Bronchial epithelial cell (primary cell): Measurements from ENCODE around the gene SCAMP2. TPM values are rescaled to one million over a fixed set of nuclear protein-coding genes. Genes with fewer than 3 reads are reported as not detected.

Experiments
- DNase-seq: peaks from one replicate; pipeline ENCODE4 v3.0.0-alpha.2; 2010; ENCODE audit warnings: low read depth
- FAIRE-seq: peaks from 2 replicates; lab custom pipeline; 2011; peaks lifted over from hg19 to GRCh38; lab: Jason Lieb, UNC
- H3K27me3 ChIP-seq: 2 replicates; pipeline ENCODE4 v1.5.1; 2011; ENCODE audit warnings: low read length; ENCODE audit not compliant: control insufficient read depth, insufficient read depth
- H3K36me3 ChIP-seq: 2 replicates; pipeline ENCODE4 v1.5.1; 2011; ENCODE audit warnings: low read length; ENCODE audit not compliant: control insufficient read depth, insufficient read depth
- H3K4me3 ChIP-seq: 2 replicates; pipeline ENCODE4 v1.5.1; 2011; ENCODE audit warnings: mild to moderate bottlenecking, low read depth, low read length, control low read depth
- total RNA-seq: library from RNA; depleted of rRNA; stranded (reverse); fragments of >200 nt; gene quantifications from 2 replicates; pipeline ENCODE4 v1.2.1, GENCODE V29; 2014
- TF ChIP-seq, protein P1 (sequence below): IDR thresholded peaks from 2 replicates; pipeline ENCODE4 v1.5.1; 2011; ENCODE audit warnings: mild to moderate bottlenecking, moderate library complexity, low read length, control low read depth, inconsistent platforms; ENCODE audit not compliant: insufficient read depth, severe bottlenecking

Gene SCAMP2
- total RNA-seq, 1 donor from 2014 or later, result 20.5 TPM

GRCh38 chr15:74831813-74832495 lies 41.2 kb downstream of the SCAMP2 start:
- Histone ChIP-seq H3K4me3 (no peak overlapping the region), H3K27me3 (peaks cover 9% of the 10 kb centered on the region), H3K36me3 (peaks cover 3% of the 10 kb centered on the region)
- DNase-seq (no peak), FAIRE-seq (no peak)
- TF ChIP-seq, protein P1, sequence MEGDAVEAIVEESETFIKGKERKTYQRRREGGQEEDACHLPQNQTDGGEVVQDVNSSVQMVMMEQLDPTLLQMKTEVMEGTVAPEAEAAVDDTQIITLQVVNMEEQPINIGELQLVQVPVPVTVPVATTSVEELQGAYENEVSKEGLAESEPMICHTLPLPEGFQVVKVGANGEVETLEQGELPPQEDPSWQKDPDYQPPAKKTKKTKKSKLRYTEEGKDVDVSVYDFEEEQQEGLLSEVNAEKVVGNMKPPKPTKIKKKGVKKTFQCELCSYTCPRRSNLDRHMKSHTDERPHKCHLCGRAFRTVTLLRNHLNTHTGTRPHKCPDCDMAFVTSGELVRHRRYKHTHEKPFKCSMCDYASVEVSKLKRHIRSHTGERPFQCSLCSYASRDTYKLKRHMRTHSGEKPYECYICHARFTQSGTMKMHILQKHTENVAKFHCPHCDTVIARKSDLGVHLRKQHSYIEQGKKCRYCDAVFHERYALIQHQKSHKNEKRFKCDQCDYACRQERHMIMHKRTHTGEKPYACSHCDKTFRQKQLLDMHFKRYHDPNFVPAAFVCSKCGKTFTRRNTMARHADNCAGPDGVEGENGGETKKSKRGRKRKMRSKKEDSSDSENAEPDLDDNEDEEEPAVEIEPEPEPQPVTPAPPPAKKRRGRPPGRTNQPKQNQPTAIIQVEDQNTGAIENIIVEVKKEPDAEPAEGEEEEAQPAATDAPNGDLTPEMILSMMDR, result no peak

GRCh38 chr15:74830868-74831267 lies 42.3 kb downstream of the SCAMP2 start:
- Histone ChIP-seq H3K4me3 (no peak overlapping the region), H3K27me3 (peaks cover 12% of the 10 kb centered on the region), H3K36me3 (peaks cover 3% of the 10 kb centered on the region)
- FAIRE-seq, result no peak
- no peak for DNase-seq
- TF ChIP-seq, protein P1, result no peak

GRCh38 chr15:74829991-74830390 lies 43.2 kb downstream of the SCAMP2 start:
- no peak overlapping the region for H3K4me3 ChIP-seq
- DNase-seq (no peak), FAIRE-seq (no peak)
- H3K27me3 ChIP-seq, result peaks cover 19% of the 10 kb centered on the region
- no peaks in the 10 kb centered on the region for H3K36me3 ChIP-seq
- TF ChIP-seq, protein P1, result no peak

GRCh38 chr15:74829486-74829885 lies 43.7 kb downstream of the SCAMP2 start:
- Histone ChIP-seq H3K4me3 (no peak overlapping the region), H3K27me3 (peaks cover 19% of the 10 kb centered on the region), H3K36me3 (no peaks in the 10 kb centered on the region)
- peak; percentile 43 for DNase-seq
- TF ChIP-seq, protein P1, result no peak
- FAIRE-seq, result no peak

GRCh38 chr15:74828835-74829234 lies 44.3 kb downstream of the SCAMP2 start:
- no peaks in the 10 kb centered on the region for H3K36me3 ChIP-seq
- TF ChIP-seq, protein P1, result no peak
- no peak for DNase-seq
- no peak overlapping the region for H3K4me3 ChIP-seq
- FAIRE-seq, result no peak
- H3K27me3 ChIP-seq, result peaks cover 19% of the 10 kb centered on the region

GRCh38 chr15:74827614-74828013 lies 45.6 kb downstream of the SCAMP2 start:
- TF ChIP-seq, protein P1, result no peak
- FAIRE-seq (no peak), DNase-seq (no peak)
- peaks cover 19% of the 10 kb centered on the region for H3K27me3 ChIP-seq
- no peaks in the 10 kb centered on the region for H3K36me3 ChIP-seq
- H3K4me3 ChIP-seq, result no peak overlapping the region
